T-helper 9 cell (primary cell): ENCODE data around the gene CMKLR1.

ENCODE experiments used
- DNase-seq: peaks from one replicate; pipeline ENCODE4 v3.0.0-alpha.2; 2020

CMKLR1 gene

GRCh38 chr12:108315486-108316105 lies 23.5 kb downstream of the CMKLR1 start:
- no peak for DNase-seq

- no peak for DNase-seq
Observed at GRCh38 chr12:108313606-108314351, 25.3 kb downstream of the CMKLR1 start.

- no peak for DNase-seq
Observed at GRCh38 chr12:108313241-108313605, 25.9 kb downstream of the CMKLR1 start.

- no peak for DNase-seq
Observed at GRCh38 chr12:108312693-108313189, 26.4 kb downstream of the CMKLR1 start.

- no peak for DNase-seq
Observed at GRCh38 chr12:108312073-108312659, 26.9 kb downstream of the CMKLR1 start.

GRCh38 chr12:108311605-108312004 lies 27.5 kb downstream of the CMKLR1 start:
- no peak for DNase-seq

GRCh38 chr12:108310489-108310888 lies 28.6 kb downstream of the CMKLR1 start:
- DNase-seq: no peak

- DNase-seq: no peak
Observed at GRCh38 chr12:108309674-108310312, 29.3 kb downstream of the CMKLR1 start.

GRCh38 chr12:108308395-108309085 lies 30.6 kb downstream of the CMKLR1 start:
- no peak for DNase-seq

- DNase-seq: no peak
Observed at GRCh38 chr12:108307006-108307405, 32.1 kb downstream of the CMKLR1 start.

- DNase-seq: no peak
Observed at GRCh38 chr12:108306506-108306905, 32.6 kb downstream of the CMKLR1 start.

GRCh38 chr12:108305991-108306501 lies 33.1 kb downstream of the CMKLR1 start:
- DNase-seq: no peak

- DNase-seq: no peak
Observed at GRCh38 chr12:108305520-108305919, 33.6 kb downstream of the CMKLR1 start.

GRCh38 chr12:108304633-108305032 lies 34.5 kb downstream of the CMKLR1 start:
- DNase-seq: no peak

GRCh38 chr12:108303703-108304102 lies 35.4 kb downstream of the CMKLR1 start:
- no peak for DNase-seq

- DNase-seq: no peak
Observed at GRCh38 chr12:108302403-108303311, 36.5 kb downstream of the CMKLR1 start.

GRCh38 chr12:108302016-108302402 lies 37.1 kb downstream of the CMKLR1 start:
- no peak for DNase-seq

GRCh38 chr12:108301346-108301745 lies 37.8 kb downstream of the CMKLR1 start:
- DNase-seq: no peak

GRCh38 chr12:108299980-108300696 lies 39.0 kb downstream of the CMKLR1 start:
- DNase-seq: no peak

- no peak for DNase-seq
Observed at GRCh38 chr12:108299516-108299915, 39.6 kb downstream of the CMKLR1 start.

GRCh38 chr12:108298761-108299275 lies 40.3 kb downstream of the CMKLR1 start:
- no peak for DNase-seq
